Stomach smooth muscle (tissue), 2 donors: Measurements from ENCODE around the gene RCAN3.

Source experiments
- H3K27ac ChIP-seq: one replicate; pipeline ENCODE4 v1.7.0; 2013; ENCODE audit warnings: mild to moderate bottlenecking, low read length, inconsistent platforms
- H3K27me3 ChIP-seq, 2 donors: one replicate each; pipeline ENCODE4 v1.7.0; 2013; ENCODE audit warnings: low read length in 2 of 2; ENCODE audit not compliant: insufficient read depth in 2 of 2, control insufficient read depth in 1 of 2
- H3K36me3 ChIP-seq, 2 donors: one replicate each; pipeline ENCODE4 v1.7.0; 2013; ENCODE audit warnings: low read length in 2 of 2; ENCODE audit not compliant: control insufficient read depth in 2 of 2, insufficient read depth in 2 of 2
- H3K4me1 ChIP-seq: one replicate; pipeline ENCODE4 v1.7.0; 2013; ENCODE audit warnings: low read length; ENCODE audit not compliant: control insufficient read depth, insufficient read depth
- H3K4me3 ChIP-seq, 2 donors: one replicate each; pipeline ENCODE4 v1.7.0; 2013; ENCODE audit warnings: low read length in 2 of 2
- H3K9ac ChIP-seq, 2 donors: one replicate each; pipeline ENCODE4 v1.7.0; 2013; ENCODE audit warnings: low read length in 2 of 2, mild to moderate bottlenecking in 1 of 2
- H3K9me3 ChIP-seq, 2 donors: one replicate each; pipeline ENCODE4 v1.7.0; 2013; ENCODE audit warnings: low read length in 2 of 2; ENCODE audit not compliant: control insufficient read depth in 2 of 2
- donor health status: healthy.
- donor health status: Pancreatic carcinoma.

Gene RCAN3

DNA sequence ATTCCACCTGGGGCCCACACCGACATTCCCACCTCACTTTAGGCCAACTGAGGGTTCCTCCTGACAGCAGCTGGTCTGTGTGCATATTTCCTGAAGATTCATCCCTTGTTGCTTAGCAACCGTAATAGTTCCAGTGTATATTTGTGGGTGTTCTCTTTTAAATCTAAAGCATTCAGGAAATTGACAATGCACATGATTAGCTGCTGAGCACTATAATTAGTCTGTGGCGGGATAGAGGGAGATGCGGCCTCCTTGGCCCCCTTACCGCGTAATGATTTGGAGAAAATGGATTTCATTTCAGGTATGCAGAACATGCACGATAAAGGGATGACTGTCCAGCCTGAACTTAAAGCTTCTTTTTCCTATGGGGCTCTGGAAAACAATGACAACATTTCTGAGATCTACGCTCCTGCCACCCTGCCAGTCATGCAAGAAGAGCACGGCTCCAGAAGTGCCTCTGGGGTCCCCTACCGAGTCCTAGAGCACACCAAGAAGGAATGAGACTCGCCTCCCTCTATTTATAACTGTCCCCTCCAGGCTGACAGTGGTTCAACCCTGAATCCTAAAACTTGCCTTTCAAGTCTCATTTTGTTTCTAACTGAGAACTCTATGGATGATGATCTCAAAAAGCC, 33.8 kb upstream of the RCAN3 start:
- Histone ChIP-seq H3K9ac (no peak overlapping the region), H3K36me3 (peaks cover 25 to 33% of the 10 kb centered on the region in 2 donors), H3K4me3 (no peak overlapping the region)

DNA sequence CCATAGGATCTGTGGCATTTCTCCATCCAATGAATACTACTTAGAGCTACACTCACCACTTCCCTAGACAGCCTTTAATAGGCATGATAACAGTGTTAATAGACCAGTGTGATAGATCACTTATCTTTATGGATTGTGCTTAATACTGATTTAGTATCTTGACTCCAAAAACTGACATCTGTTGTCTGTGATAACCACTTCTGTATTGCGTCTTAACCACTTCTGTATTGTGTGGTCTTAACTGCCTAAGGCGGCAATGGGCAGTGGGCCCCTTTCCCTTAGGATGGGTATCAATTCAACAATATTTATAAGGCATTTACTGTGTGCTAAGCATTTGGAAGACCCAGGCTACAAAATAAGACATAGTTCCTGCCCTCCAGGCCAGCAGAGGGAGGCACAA, 32.0 kb upstream of the RCAN3 start:
- Histone ChIP-seq H3K9me3 (no peaks in the 10 kb centered on the region), H3K9ac (no peak overlapping the region), H3K27ac (no peak overlapping the region), H3K36me3 (peaks cover 21% of the 10 kb centered on the region in 2 donors), H3K4me3 (no peak overlapping the region), H3K27me3 (no peaks in the 10 kb centered on the region), H3K4me1 (no peaks in the 10 kb centered on the region)

More for the DNA sequence above, 33.8 kb upstream of the RCAN3 start:
- H3K4me1 ChIP-seq, result no peaks in the 10 kb centered on the region
- no peaks in the 10 kb centered on the region for H3K27me3 ChIP-seq
- no peaks in the 10 kb centered on the region for H3K9me3 ChIP-seq
- H3K27ac ChIP-seq, result no peak overlapping the region

DNA sequence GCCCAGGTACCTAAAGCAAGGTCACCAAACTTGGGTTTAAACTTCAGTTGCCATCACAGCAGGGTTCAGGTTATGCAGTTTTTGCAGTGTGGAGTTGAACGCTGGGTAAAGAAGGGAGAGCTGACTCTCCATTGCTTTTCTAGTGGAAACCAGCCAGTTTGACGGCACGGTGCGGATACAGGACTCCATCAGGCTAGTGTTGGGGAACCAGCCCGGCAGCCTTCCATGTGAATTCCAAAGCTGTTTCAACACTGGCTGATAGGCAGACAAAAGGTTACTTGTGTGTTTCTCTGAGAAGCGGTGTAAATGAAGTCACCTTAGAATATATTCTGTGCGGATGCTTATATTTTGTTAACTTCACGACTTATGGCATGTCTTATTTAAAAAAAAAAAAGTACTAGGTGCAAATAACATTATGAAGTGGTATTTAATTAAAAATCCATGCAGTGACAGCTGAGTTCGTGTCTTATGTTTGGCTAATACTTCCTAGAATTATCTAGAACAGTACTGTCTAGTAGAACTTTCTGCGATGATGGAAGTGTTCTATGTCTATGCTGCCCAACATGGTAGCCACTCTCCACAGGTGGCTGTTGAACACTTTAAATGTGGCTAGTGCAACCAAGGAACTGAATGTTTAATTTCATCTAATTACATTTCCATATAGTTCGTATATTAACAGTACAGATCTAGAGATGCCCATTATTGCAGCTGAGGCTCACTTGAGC, 29.9 kb upstream of the RCAN3 start:
- no peaks in the 10 kb centered on the region for H3K9me3 ChIP-seq

GRCh38 chr1:24474193-24474592, 28.4 kb upstream of the RCAN3 start:
- Histone ChIP-seq H3K27ac (no peak overlapping the region), H3K36me3 (peaks cover 9% of the 10 kb centered on the region in 2 donors), H3K9me3 (no peaks in the 10 kb centered on the region), H3K4me3 (no peak overlapping the region), H3K9ac (no peak overlapping the region), H3K4me1 (no peaks in the 10 kb centered on the region), H3K27me3 (no peaks in the 10 kb centered on the region)

More for the DNA sequence above, 29.9 kb upstream of the RCAN3 start:
- Histone ChIP-seq H3K4me1 (no peaks in the 10 kb centered on the region), H3K36me3 (peaks cover 14 to 15% of the 10 kb centered on the region in 2 donors), H3K4me3 (no peak overlapping the region), H3K27ac (no peak overlapping the region), H3K27me3 (no peaks in the 10 kb centered on the region), H3K9ac (no peak overlapping the region)

GRCh38 chr1:24475700-24476099, 26.9 kb upstream of the RCAN3 start:
- Histone ChIP-seq H3K4me3 (no peak overlapping the region), H3K9me3 (no peaks in the 10 kb centered on the region), H3K4me1 (no peaks in the 10 kb centered on the region), H3K36me3 (peaks cover 0 to 2% of the 10 kb centered on the region in 2 donors), H3K9ac (no peak overlapping the region), H3K27ac (no peak overlapping the region), H3K27me3 (no peaks in the 10 kb centered on the region)

DNA sequence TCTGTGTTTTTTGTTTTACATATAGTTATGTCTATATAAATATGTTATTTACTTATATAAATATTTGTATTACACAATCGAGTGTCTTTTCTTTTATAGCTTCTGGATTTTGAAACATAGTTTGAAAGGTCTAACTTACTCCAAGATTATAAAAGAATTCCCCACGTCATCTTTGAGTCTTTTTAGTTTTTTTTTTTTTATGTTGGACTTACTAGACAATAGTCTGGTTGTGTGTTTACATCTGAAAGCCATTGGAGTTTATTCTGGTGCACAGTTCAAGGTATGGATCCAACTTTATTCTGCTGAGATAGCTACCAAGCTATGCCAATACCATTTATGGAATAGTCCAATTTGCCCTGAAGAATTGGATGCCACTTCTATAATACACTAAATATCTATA, 26.1 kb upstream of the RCAN3 start:
- Histone ChIP-seq H3K9ac (no peak overlapping the region), H3K9me3 (no peaks in the 10 kb centered on the region), H3K4me3 (no peak overlapping the region), H3K27me3 (no peaks in the 10 kb centered on the region), H3K27ac (no peak overlapping the region), H3K36me3 (no peaks in the 10 kb centered on the region), H3K4me1 (no peaks in the 10 kb centered on the region)

DNA sequence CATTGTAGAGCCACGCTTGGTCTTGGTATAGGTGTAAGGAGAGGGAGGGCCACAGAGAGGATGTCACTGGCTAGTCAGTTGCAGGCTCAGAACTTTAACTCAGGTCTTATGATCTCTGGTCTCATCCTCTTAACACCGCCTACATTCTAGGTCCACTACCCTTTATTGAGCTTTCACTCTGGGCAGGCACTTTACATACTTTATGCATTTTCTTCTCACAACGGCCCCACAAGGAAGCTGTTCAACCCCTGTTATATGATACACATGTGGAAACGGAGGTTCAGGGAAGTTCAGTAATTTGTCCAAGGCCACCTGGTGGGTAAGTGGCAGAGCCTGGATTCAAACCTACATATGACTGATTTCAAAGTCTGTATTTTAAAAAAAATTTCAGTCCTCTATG, 25.3 kb upstream of the RCAN3 start:
- Histone ChIP-seq H3K9ac (no peak overlapping the region), H3K27me3 (no peaks in the 10 kb centered on the region), H3K27ac (no peak overlapping the region)

DNA sequence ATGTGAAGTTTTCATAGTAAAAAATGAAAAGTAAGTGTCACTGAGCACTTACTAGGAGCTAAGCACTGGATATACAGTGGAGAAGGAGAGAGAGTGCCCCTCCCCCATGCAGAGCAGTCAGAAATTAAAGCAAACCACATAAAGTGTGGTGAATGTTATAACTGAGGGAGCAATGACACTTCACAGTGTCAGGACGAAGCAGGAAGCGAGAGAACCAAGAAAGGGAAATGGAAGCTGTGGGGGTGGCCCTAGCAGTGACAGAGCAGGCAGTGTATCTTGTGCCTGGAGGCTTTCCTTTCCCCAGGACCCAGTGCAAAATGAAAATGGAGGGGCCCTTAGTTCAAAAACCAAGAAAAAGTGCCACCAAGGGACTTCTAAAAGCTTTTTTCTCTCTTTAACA, 21.5 kb upstream of the RCAN3 start:
- H3K9me3 ChIP-seq, result no peaks in the 10 kb centered on the region
- H3K27me3 ChIP-seq, result no peaks in the 10 kb centered on the region
- no peaks in the 10 kb centered on the region for H3K4me1 ChIP-seq
- no peak overlapping the region for H3K4me3 ChIP-seq
- H3K9ac ChIP-seq, result no peak overlapping the region
- no peaks in the 10 kb centered on the region for H3K36me3 ChIP-seq
- H3K27ac ChIP-seq, result no peak overlapping the region

More for the DNA sequence above, 25.3 kb upstream of the RCAN3 start:
- no peaks in the 10 kb centered on the region for H3K9me3 ChIP-seq
- no peaks in the 10 kb centered on the region for H3K36me3 ChIP-seq
- no peaks in the 10 kb centered on the region for H3K4me1 ChIP-seq
- H3K4me3 ChIP-seq, result no peak overlapping the region

- Histone ChIP-seq H3K27me3 (no peaks in the 10 kb centered on the region), H3K36me3 (no peaks in the 10 kb centered on the region), H3K9me3 (no peaks in the 10 kb centered on the region), H3K9ac (no peak overlapping the region), H3K4me1 (no peaks in the 10 kb centered on the region), H3K4me3 (no peak overlapping the region), H3K27ac (no peak overlapping the region)
Measured at GRCh38 chr1:24481843-24482610, 20.6 kb upstream of the RCAN3 start.

DNA sequence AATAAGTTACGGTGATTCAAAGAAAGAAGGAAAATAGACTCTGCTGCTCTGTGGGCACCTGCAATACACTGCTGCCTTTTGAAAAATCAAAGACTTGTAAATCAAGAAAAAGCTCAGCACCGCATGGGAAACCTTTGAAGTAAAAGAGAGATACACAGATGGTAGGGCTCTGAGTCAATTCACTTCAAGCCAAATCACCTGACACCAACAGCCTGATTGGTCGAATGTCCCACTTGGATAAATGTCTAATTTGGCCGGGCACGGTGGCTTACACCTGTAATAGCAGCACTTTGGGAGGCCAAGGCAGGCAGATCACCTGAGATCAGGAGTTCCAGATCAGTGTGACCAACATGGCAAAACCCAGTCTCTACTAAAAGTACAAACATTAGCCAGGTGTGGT, 19.2 kb upstream of the RCAN3 start:
- H3K9ac ChIP-seq, result no peak overlapping the region
- H3K4me3 ChIP-seq, result no peak overlapping the region
- no peaks in the 10 kb centered on the region for H3K36me3 ChIP-seq
- H3K4me1 ChIP-seq, result no peaks in the 10 kb centered on the region
- no peaks in the 10 kb centered on the region for H3K27me3 ChIP-seq
- H3K9me3 ChIP-seq, result no peaks in the 10 kb centered on the region
- H3K27ac ChIP-seq, result no peak overlapping the region
